HL-60 (cell line): ENCODE results near the gene EIF2S3B.
"Not testable (repeated sequence)": the region's sequence is repeated elsewhere in the genome, so short reads cannot be mapped to it uniquely, and the experiment has no call there.

Experiments
- CTCF ChIP-seq: IDR thresholded peaks from one replicate; pipeline ENCODE4 v1.5.1; 2011; ENCODE audit warnings: low read length, control low read depth, inconsistent platforms; ENCODE audit not compliant: insufficient read depth
- GABPA ChIP-seq: IDR thresholded peaks from 2 replicates; pipeline ENCODE4 v1.6.1; 2012; ENCODE audit warnings: low read depth
- POLR2AphosphoS5 ChIP-seq: IDR thresholded peaks from 2 replicates; pipeline ENCODE4 v1.6.1; 2012; ENCODE audit warnings: low read depth
- REST ChIP-seq: IDR thresholded peaks from 2 replicates; pipeline ENCODE4 v1.6.1; 2012; ENCODE audit warnings: low read depth; ENCODE audit not compliant: insufficient replicate concordance
- SPI1 ChIP-seq: IDR thresholded peaks from 2 replicates; pipeline ENCODE4 v1.6.1; 2012; ENCODE audit warnings: low read depth, mild to moderate bottlenecking, borderline replicate concordance

- TF ChIP-seq CTCF, SPI1, POLR2AphosphoS5, REST, GABPA: not testable (repeated sequence)
These were observed 23.8 kb upstream of the EIF2S3B start for GRCh38 chr12:10481901-10482300.
